ENCODE results near the gene RYR2. TPM values are rescaled to one million over a fixed set of nuclear protein-coding genes. Genes with fewer than 3 reads are reported as not detected.

RYR2 gene
- total RNA-seq, 2 experiments from 2014 or later, result not detected

DNA sequence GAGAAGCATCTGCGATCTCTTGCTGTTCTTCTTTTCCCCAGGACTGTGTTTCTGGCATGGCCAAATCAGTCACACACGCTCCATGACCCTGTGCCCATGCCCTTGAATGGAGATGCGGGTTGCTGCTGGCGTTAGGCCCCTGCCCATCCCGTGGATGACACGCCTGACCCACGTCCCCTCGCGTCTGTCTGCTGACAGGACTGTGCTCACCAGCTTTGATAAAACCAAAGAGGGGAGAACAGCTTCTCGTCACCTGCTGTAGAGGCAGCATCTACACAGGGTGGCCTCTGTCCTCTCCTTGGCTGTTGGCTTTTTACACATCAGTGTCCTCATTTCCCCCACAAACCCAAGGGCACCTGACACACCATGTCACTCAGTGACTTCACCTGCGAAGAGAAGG, 44.6 kb upstream of the RYR2 start:
- Histone ChIP-seq H3K79me2 (ENCODE audit: insufficient read depth, low read depth, low read length) (no peaks in the 10 kb centered on the region), H3K4me1 (ENCODE audit: insufficient read depth, low read length, poor library complexity, severe bottlenecking) (no peaks in the 10 kb centered on the region), H4K20me1 (ENCODE audit: insufficient read depth, low read length) (no peaks in the 10 kb centered on the region), H3K27ac (ENCODE audit: low read depth, low read length, poor library complexity, severe bottlenecking) (no peak overlapping the region), H3K9me2 (ENCODE audit: insufficient read depth, low read length) (no peaks in the 10 kb centered on the region), H3K4me2 (ENCODE audit: low read length) (no peak overlapping the region), H3K36me3 (ENCODE audit: insufficient read depth, low read length) (no peaks in the 10 kb centered on the region), H2AFZ (ENCODE audit: low read length) (no peak overlapping the region), H3K4me3 (ENCODE audit: low read depth, low read length, poor library complexity, severe bottlenecking) (no peak overlapping the region), H3K9me3 (ENCODE audit: low read length) (no peaks in the 10 kb centered on the region)
- no peak for DNase-seq (ENCODE audit: low spot score)
- BruUV-seq (replicated peaks), result no TSS peak
- TF ChIP-seq CTCF (conservative IDR thresholded peaks at IDR 0.05; ENCODE audit: low read length), result no peak
- CTCF ChIA-PET (ENCODE audit: unreplicated experiment), result no interaction called here
- intact Hi-C loops (cut with micrococcal nuclease; ENCODE audit: unreplicated experiment), result no loop called here
- POLR2A ChIA-PET, result no interaction called here

DNA sequence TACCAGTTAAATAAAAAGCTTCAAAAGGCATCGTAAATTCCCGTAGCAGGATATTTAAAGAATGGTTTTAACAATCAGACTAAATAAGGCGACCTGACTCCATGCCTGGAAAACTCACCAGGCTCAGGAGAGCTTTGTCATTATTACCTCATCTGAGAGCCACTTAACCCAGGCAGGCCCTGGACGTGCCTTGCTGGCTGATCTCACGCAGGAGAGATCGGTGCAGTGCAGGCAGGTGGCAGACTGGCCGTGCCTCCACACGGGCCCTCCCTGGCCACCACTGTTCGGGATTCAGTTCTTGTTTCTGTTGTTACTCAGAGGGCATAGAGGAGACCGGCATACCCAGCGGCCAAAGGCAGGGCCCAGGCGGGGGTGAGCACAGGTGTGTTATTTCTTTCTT, 44.1 kb upstream of the RYR2 start:
- CTCF ChIA-PET (ENCODE audit: unreplicated experiment), result no interaction called here
- Histone ChIP-seq H3K4me2 (ENCODE audit: low read length) (no peak overlapping the region), H3K4me1 (ENCODE audit: insufficient read depth, low read length, poor library complexity, severe bottlenecking) (no peaks in the 10 kb centered on the region), H3K36me3 (ENCODE audit: insufficient read depth, low read length) (no peaks in the 10 kb centered on the region), H3K79me2 (ENCODE audit: insufficient read depth, low read depth, low read length) (no peaks in the 10 kb centered on the region), H4K20me1 (ENCODE audit: insufficient read depth, low read length) (no peaks in the 10 kb centered on the region), H3K9me3 (ENCODE audit: low read length) (no peaks in the 10 kb centered on the region), H3K9me2 (ENCODE audit: insufficient read depth, low read length) (no peaks in the 10 kb centered on the region), H3K4me3 (ENCODE audit: low read depth, low read length, poor library complexity, severe bottlenecking) (no peak overlapping the region), H2AFZ (ENCODE audit: low read length) (no peak overlapping the region), H3K27ac (ENCODE audit: low read depth, low read length, poor library complexity, severe bottlenecking) (no peak overlapping the region)
- no peak for TF ChIP-seq EZH2phosphoT487 (IDR thresholded peaks at IDR 0.05; ENCODE audit: borderline replicate concordance, low read depth, low read length)
- no peak for TF ChIP-seq CTCF (conservative IDR thresholded peaks at IDR 0.05; ENCODE audit: low read length)
- BruUV-seq (replicated peaks), result no TSS peak
- intact Hi-C loops (cut with micrococcal nuclease; ENCODE audit: unreplicated experiment), result no loop called here
- DNase-seq (ENCODE audit: low spot score), result no peak
- POLR2A ChIA-PET, result interaction anchor here (0.6 kb wide), 1 partner anchor 371 kb away, joined by 4 read pairs; no protein-coding TSS in a partner anchor

DNA sequence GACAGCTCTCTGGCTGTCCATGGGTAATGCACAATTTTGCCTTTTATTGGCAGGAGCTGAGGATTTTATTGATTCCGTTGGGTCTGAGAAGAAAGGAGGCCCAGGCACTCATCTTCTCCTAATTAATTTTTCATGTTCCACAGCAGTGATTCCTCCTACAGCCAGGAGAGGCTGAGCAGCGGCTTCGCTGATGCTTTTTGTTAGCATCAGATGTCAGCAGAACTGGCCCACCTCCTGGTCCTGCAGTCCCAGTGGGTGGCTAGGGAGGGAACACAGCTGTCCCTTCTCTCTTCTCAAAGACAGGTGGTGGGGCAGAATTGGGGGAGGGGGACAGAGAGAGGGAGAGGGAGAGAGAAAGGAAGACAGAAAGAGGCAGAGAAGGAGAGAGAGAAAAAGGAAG, 43.4 kb upstream of the RYR2 start:
- H3K79me2 ChIP-seq (ENCODE audit: insufficient read depth, low read depth, low read length), result no peaks in the 10 kb centered on the region
- intact Hi-C loops (cut with micrococcal nuclease; ENCODE audit: unreplicated experiment), result no loop called here
- POLR2A ChIA-PET, result no interaction called here
- H3K9me2 ChIP-seq (ENCODE audit: insufficient read depth, low read length), result no peaks in the 10 kb centered on the region
- BruUV-seq (replicated peaks), result no TSS peak
- no peak overlapping the region for H3K4me3 ChIP-seq (ENCODE audit: low read depth, low read length, poor library complexity, severe bottlenecking)
- no peak overlapping the region for H2AFZ ChIP-seq (ENCODE audit: low read length)
- DNase-seq (ENCODE audit: low spot score), result no peak
- no peak overlapping the region for H3K4me2 ChIP-seq (ENCODE audit: low read length)
- no peak for TF ChIP-seq EZH2phosphoT487 (IDR thresholded peaks at IDR 0.05; ENCODE audit: borderline replicate concordance, low read depth, low read length)
- no peak for TF ChIP-seq CTCF (conservative IDR thresholded peaks at IDR 0.05; ENCODE audit: low read length)
- H3K9me3 ChIP-seq (ENCODE audit: low read length), result no peaks in the 10 kb centered on the region
- no peaks in the 10 kb centered on the region for H3K4me1 ChIP-seq (ENCODE audit: insufficient read depth, low read length, poor library complexity, severe bottlenecking)
- no peaks in the 10 kb centered on the region for H3K36me3 ChIP-seq (ENCODE audit: insufficient read depth, low read length)
- H3K27ac ChIP-seq (ENCODE audit: low read depth, low read length, poor library complexity, severe bottlenecking), result no peak overlapping the region
- CTCF ChIA-PET (ENCODE audit: unreplicated experiment), result no interaction called here
- no peaks in the 10 kb centered on the region for H4K20me1 ChIP-seq (ENCODE audit: insufficient read depth, low read length)
